ENCODE data around the gene CYB5B.

The CYB5B gene

GRCh38 chr16:69412287-69412686 is 12.1 kb upstream of the CYB5B start:
- Histone ChIP-seq H3K4me2 (ENCODE audit: low read depth, low read length) (no peak overlapping the region), H3K27me3 (replicated peaks; ENCODE audit: insufficient read depth, low read length) (no peaks in the 10 kb centered on the region), H3K79me2 (ENCODE audit: low read length) (no peaks in the 10 kb centered on the region), H3K9ac (ENCODE audit: low read length) (no peak overlapping the region), H3K4me3 (ENCODE audit: low read length) (no peak overlapping the region), H4K20me1 (ENCODE audit: insufficient read depth, low read length) (no peaks in the 10 kb centered on the region), H3K9me2 (replicated peaks; ENCODE audit: insufficient read depth, low read length) (no peaks in the 10 kb centered on the region), H3K36me3 (replicated peaks; ENCODE audit: insufficient read depth, low read length) (no peaks in the 10 kb centered on the region), H3K27ac (ENCODE audit: low read length) (no peak overlapping the region), H3F3A (ENCODE audit: insufficient read depth, low read length) (no peaks in the 10 kb centered on the region), H3K9me3 (replicated peaks; ENCODE audit: insufficient read depth, low read length) (no peaks in the 10 kb centered on the region), H2AFZ (ENCODE audit: low read length) (no peak overlapping the region), H3K4me1 (ENCODE audit: low read length) (no peaks in the 10 kb centered on the region)
- TF ChIP-seq EZH2phosphoT487 (IDR thresholded peaks at IDR 0.05; ENCODE audit: low read length) (no peak), EZH2 (optimal IDR thresholded peaks at IDR 0.05; ENCODE audit: low read depth, low read length) (no peak)
- TF ChIP-seq, protein P1, sequence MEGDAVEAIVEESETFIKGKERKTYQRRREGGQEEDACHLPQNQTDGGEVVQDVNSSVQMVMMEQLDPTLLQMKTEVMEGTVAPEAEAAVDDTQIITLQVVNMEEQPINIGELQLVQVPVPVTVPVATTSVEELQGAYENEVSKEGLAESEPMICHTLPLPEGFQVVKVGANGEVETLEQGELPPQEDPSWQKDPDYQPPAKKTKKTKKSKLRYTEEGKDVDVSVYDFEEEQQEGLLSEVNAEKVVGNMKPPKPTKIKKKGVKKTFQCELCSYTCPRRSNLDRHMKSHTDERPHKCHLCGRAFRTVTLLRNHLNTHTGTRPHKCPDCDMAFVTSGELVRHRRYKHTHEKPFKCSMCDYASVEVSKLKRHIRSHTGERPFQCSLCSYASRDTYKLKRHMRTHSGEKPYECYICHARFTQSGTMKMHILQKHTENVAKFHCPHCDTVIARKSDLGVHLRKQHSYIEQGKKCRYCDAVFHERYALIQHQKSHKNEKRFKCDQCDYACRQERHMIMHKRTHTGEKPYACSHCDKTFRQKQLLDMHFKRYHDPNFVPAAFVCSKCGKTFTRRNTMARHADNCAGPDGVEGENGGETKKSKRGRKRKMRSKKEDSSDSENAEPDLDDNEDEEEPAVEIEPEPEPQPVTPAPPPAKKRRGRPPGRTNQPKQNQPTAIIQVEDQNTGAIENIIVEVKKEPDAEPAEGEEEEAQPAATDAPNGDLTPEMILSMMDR (IDR thresholded peaks at IDR 0.05; ENCODE audit: low read length): no peak
- no peak for DNase-seq

GRCh38 chr16:69413045-69413664 is 11.3 kb upstream of the CYB5B start:
- no peaks in the 10 kb centered on the region for H3F3A ChIP-seq (ENCODE audit: insufficient read depth, low read length)
- H4K20me1 ChIP-seq (ENCODE audit: insufficient read depth, low read length): no peaks in the 10 kb centered on the region
- H3K9me2 ChIP-seq (replicated peaks; ENCODE audit: insufficient read depth, low read length): no peaks in the 10 kb centered on the region
- no peaks in the 10 kb centered on the region for H3K9me3 ChIP-seq (replicated peaks; ENCODE audit: insufficient read depth, low read length)
- no peak for DNase-seq
- H3K4me3 ChIP-seq (ENCODE audit: low read length): no peak overlapping the region
- H3K36me3 ChIP-seq (replicated peaks; ENCODE audit: insufficient read depth, low read length): no peaks in the 10 kb centered on the region
- H3K27ac ChIP-seq (ENCODE audit: low read length): no peak overlapping the region
- no peak overlapping the region for H3K4me2 ChIP-seq (ENCODE audit: low read depth, low read length)
- H2AFZ ChIP-seq (ENCODE audit: low read length): no peak overlapping the region
- no peaks in the 10 kb centered on the region for H3K79me2 ChIP-seq (ENCODE audit: low read length)
- no peaks in the 10 kb centered on the region for H3K4me1 ChIP-seq (ENCODE audit: low read length)
- TF ChIP-seq EZH2 (optimal IDR thresholded peaks at IDR 0.05; ENCODE audit: low read depth, low read length): no peak
- TF ChIP-seq, protein P1 (IDR thresholded peaks at IDR 0.05; ENCODE audit: low read length): no peak
- no peak for TF ChIP-seq EZH2phosphoT487 (IDR thresholded peaks at IDR 0.05; ENCODE audit: low read length)
- H3K9ac ChIP-seq (ENCODE audit: low read length): no peak overlapping the region
- no peaks in the 10 kb centered on the region for H3K27me3 ChIP-seq (replicated peaks; ENCODE audit: insufficient read depth, low read length)

DNA sequence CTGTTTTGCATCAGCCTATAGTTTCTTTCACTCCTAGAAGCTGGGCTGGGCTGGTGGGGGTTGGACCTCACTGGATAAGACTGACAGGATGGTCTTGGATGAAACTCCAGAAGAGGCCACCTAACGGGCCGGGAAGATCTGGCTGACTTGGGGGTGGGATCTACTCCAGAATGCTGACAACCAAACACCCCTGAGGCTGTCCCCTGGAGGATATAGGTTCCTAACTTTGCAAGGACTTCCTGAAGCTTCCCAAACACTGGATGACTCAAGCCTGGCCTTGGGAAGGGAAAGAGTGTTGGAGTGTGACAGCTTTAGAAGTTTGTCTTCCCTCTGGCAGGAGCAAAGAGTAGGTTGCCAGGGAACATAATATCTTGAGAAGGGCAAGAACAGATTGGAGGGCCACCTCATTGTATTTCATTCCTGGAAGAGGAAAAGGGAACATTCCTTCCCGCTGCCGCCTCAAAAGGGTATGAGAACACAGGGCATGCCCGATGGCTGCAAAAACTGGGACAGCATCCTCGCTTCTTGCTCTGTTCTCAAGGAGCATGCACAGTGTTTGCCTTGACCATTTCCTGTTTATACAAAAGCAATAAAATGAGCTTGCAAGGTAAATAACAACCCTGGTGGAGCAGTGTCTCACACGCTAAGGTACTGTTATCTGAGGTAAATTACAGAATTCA is 6.8 kb upstream of the CYB5B start:
- DNase-seq: no peak

More for the DNA sequence above, 6.8 kb upstream of the CYB5B start:
- Histone ChIP-seq H3K4me3 (ENCODE audit: low read length) (no peak overlapping the region), H3K9ac (ENCODE audit: low read length) (no peak overlapping the region), H3K27me3 (replicated peaks; ENCODE audit: insufficient read depth, low read length) (no peaks in the 10 kb centered on the region), H3K9me2 (replicated peaks; ENCODE audit: insufficient read depth, low read length) (no peaks in the 10 kb centered on the region), H3K4me1 (ENCODE audit: low read length) (no peaks in the 10 kb centered on the region), H2AFZ (ENCODE audit: low read length) (0 out of 2 replicates have a peak overlapping the region, but pooled peaks have one; percentile 12), H3F3A (ENCODE audit: insufficient read depth, low read length) (no peaks in the 10 kb centered on the region), H4K20me1 (ENCODE audit: insufficient read depth, low read length) (no peaks in the 10 kb centered on the region), H3K27ac (ENCODE audit: low read length) (no peak overlapping the region), H3K9me3 (replicated peaks; ENCODE audit: insufficient read depth, low read length) (no peaks in the 10 kb centered on the region), H3K4me2 (ENCODE audit: low read depth, low read length) (no peak overlapping the region), H3K79me2 (ENCODE audit: low read length) (no peaks in the 10 kb centered on the region), H3K36me3 (replicated peaks; ENCODE audit: insufficient read depth, low read length) (no peaks in the 10 kb centered on the region)
- TF ChIP-seq EZH2phosphoT487 (IDR thresholded peaks at IDR 0.05; ENCODE audit: low read length): no peak
- TF ChIP-seq EZH2 (optimal IDR thresholded peaks at IDR 0.05; ENCODE audit: low read depth, low read length): no peak
- TF ChIP-seq, protein P1 (IDR thresholded peaks at IDR 0.05; ENCODE audit: low read length): no peak
